WI38 (cell line): Measurements from ENCODE around the gene EXPH5.

ENCODE experiments used
- H3K4me3 ChIP-seq: 2 replicates; pipeline ENCODE4 v1.5.1; 2011; ENCODE audit warnings: low read depth, mild to moderate bottlenecking, control low read depth, low read length
- CTCF ChIP-seq: IDR thresholded peaks from 2 replicates; pipeline ENCODE4 v1.5.1; 2012; ENCODE audit warnings: low read depth, mild to moderate bottlenecking, control low read depth, low read length

The EXPH5 gene

DNA sequence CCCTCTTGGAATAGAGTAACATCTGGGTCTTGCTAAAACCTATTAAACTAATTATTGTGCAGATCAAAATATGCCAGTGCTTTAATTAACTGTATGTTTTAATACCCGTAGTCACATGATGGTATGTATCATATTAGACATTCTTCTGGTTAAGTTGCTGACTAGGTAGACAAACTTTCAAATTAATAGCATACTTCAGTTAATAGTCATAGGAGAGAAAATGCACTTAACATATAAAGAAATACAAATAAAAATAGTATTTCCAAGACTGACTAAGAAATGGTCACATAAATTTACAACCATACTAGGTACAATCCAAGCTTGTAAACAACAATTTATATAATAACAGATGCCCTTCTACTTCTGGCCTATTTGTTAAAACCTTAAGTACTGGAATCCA lies 7.6 kb upstream of the EXPH5 start:
- H3K4me3 ChIP-seq = no peak overlapping the region
- no peak for TF ChIP-seq CTCF

DNA sequence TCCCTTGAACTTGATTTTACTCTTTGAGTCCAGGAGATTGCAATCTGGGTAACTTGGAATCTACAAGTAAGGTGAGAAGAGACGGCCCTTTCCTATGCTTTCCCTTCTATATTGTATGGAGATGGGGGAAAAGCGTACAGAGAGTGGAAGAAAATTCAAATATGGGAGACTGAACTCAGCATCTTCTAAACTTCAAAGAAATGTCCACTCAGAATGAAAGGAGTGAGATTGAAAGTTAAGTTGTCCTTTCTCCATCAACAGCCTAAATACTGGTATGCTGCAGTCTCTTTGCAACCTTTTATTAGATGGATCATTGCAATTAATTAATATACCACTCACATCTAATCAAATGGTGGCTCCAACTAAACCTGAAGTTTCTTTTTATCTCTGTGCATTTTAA lies 6.4 kb upstream of the EXPH5 start:
- no peak overlapping the region for H3K4me3 ChIP-seq
- TF ChIP-seq CTCF = no peak

- no peak for TF ChIP-seq CTCF
- H3K4me3 ChIP-seq = no peak overlapping the region
Measured at GRCh38 chr11:108597736-108598355, 4.3 kb upstream of the EXPH5 start.

GRCh38 chr11:108596701-108597100 lies 3.1 kb upstream of the EXPH5 start:
- H3K4me3 ChIP-seq = no peak overlapping the region
- no peak for TF ChIP-seq CTCF

- TF ChIP-seq CTCF = no peak
- H3K4me3 ChIP-seq = peak overlapping the region; percentile 80
Measured at GRCh38 chr11:108593923-108594434, 411 bp upstream of the EXPH5 start.

GRCh38 chr11:108592591-108593213 lies 866 bp downstream of the EXPH5 start:
- TF ChIP-seq CTCF = no peak
- H3K4me3 ChIP-seq = peak overlapping the region; percentile 80

DNA sequence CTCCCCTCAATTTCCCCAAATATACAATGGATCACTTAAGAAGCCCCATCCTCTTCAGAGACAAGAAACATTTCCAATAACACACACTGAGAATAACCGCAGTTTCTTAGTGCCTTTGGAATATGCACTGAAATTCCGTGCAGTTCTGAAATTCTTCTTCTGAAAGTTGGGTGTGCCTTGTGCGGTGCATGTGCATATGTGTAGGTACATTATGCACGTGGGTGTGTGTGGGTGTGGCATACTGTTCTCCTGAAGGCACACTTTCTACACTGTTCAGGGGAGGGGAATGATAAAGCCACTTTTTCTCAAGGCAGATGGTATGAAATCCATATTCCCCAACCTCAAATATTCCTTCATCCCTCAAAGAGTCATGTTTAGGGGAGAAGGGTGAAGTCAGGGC lies 1.7 kb downstream of the EXPH5 start:
- no peak overlapping the region for H3K4me3 ChIP-seq
- TF ChIP-seq CTCF = no peak
